Measurements from ENCODE around the gene OTUD1.
"Not testable (repeated sequence)": the region's sequence is repeated elsewhere in the genome, so short reads cannot be mapped to it uniquely, and the experiment has no call there.

OTUD1 gene

DNA sequence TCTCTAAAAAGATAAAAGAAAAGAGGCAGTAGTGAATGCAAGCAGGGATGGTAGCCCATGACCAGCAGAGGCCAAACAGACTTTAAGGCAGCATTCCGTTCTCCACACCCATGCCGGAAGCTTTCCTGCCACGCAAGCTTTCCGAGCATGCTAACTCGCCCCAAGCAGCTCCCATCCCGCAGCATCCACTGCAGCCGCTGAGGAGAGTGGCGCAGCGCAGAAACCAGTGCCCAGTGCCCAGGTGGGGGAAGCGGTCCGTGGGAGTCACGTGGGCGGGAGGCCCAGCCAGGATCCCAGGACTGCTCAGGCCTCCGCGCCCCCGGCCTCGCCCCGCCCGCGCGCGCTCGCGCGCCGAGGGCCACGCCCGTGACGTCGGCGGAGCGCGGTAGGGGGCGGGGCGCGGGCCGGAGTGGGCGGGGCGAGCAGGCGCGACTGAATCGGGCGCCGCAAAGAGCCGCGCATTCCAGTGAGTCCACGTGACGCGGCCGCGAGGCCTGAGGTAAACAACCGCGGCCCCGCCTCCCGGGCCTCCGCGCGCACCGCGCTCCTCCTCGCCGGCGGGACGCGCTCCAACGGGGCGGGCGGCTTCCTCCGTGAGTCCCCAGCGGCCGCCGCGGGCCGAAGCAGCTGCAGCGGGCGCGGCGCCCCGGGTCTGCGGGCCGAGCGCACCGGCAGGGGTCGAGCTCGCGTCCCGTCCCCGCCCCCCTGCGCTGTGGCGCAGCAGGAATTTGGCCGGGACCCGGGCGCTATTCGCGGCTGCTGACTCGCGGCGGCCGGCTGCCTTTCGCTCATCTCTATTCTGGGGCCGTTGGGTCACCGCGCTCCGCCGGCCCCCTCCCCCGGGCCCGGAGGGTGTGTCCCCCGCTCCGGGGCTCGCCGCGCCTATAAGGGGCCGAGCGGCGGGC is at the start of gene OTUD1:
OTUD1 (plus strand) TSS at position 529 of the 905 bp plus-strand sequence. CDS start 383 bp downstream, outside the sequence.
- DNase-seq, result peak; percentile 69

GRCh38 chr10:23390408-23390807 is 48.5 kb upstream of the OTUD1 start:
- not testable (repeated sequence) for DNase-seq

DNA sequence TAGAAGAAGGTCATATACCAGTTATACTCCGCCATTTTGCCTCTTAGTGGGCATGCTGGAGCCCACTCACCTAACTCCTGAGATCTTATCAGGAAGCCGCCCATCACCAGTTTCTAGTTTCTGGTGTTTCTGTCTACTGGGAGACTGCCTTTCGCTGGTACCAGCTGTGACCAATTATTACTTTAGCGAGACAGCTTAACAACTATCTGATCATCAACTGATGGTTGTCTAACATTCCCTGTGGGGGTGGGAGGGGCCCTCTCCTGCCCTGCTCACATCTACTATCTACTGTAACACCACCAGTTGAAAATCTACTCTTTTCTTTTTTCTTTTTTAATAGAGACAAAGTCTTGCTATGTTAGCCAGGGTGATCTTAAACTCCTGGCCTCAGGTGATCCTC is 48.1 kb upstream of the OTUD1 start:
- no peak for DNase-seq

DNA sequence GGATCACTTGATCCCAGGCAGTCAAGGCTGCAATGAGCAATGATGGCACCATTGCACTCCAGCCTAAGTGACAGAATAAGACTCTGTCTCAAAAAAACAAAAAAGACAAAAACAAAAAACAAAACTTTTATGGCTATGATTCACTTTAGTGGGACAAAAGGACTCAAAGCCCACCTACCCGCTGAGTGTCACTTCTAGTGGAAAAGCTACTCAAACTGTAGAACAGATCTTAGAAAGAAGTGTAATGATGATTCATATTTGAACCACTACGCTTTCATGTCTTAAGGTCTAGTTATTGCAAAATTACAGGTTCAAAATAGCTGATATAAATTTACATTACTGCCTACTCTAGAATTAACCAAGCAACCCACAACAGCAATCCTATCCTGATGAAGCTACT is 47.1 kb upstream of the OTUD1 start:
- no peak for DNase-seq

GRCh38 chr10:23395017-23395416 is 43.9 kb upstream of the OTUD1 start:
- no peak for DNase-seq

DNA sequence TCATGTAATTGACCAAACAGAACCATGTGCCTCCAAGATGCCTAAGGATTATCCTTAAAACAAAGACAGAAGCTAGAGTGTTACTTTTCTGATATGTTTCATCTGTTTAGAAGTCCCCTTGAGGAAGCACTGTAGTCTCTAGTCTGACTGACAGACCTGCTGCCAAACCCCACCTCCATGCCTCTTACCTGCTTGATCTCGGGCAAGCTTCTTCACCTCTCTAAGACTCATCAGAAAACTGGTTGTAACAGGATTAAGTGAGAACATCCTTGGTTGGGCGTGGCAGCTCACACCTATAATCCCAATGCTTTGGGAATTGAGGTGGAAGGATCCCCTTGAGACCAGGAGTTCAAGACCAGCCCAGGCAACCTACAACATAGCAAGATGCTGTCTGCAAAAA is 42.2 kb upstream of the OTUD1 start:
- DNase-seq, result no peak

- DNase-seq, result no peak
These were observed 39.2 kb upstream of the OTUD1 start for GRCh38 chr10:23399701-23400144.

GRCh38 chr10:23402856-23403255 is 36.0 kb upstream of the OTUD1 start:
- no peak for DNase-seq

DNA sequence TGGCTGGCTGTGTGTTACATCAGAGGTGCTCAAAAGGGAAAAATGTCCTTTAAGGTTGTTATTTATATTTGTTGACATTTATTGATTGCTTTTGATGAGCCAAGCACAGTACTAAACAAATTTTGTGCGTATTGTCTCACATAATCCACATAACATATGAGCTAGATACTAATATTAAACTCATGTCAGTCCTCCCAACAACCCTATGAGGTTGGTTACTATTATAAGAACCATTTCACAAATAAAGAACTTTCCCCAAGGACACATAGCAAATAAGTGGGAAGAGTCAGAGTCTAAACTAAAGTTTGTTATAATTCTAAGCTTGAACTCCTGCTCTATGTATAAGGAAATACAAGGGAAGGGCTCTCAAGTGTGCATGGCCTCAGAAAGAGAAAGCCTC is 35.6 kb upstream of the OTUD1 start:
- DNase-seq, result no peak

DNA sequence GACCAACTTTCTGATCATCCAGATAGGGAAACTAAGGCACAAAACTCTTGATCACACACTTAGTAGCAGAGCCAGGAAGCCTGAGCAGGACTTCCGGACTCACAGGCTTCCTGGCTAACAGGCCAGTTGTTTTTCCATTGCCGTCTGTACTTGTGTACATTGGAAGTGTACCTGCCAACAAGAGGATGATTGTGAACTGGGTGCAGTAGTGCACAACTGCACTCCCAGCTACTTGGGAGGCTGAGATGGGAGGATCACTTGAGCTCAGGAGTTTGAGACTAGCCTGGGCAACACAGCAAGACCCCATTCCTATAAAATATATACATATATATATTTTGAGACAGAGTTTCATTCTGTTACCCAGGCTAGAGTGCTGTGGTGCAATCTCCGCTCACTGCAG is 35.2 kb upstream of the OTUD1 start:
- DNase-seq, result no peak

DNA sequence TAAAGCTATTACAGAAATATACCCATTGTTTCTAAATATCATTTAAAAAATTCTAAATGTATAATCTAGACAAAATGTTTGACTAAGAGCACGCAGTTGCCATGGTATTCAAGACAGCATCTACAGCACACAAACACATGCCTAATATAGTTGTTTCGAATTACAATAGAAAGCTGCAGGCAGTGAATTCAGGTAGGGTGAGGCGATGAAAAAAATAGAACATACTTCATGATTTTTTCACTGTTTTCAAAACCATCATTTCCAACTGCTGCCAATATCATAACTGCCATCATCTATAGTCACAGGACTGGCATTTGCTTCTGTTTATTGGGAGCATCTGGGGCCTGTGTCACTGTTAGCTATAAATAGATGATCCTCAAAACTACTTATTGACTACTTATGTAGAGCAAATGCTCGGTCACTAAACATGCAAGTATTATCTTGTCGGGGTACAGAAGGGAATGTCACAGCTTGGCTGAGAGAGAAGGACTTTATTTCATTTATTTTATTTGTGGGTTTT is 34.4 kb upstream of the OTUD1 start:
- DNase-seq, result no peak

DNA sequence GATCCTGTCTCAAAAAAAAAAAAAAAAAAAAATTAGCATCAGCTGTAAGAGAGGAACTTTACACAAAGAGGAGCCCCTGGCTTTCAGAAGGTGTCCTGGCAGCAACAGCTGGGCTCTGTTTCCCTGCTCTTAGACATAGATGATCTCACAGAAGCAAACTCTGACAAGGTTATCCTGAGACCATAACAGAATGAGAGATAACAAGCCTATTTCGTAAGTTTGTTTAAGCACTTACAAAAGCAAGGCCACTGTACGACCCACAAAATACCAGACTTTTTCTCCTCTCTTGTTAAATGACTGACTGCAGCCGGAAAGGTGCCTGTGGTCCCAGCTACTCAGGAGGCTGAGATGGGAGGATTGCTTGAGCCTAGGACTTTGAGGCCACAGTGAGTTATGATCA is 33.3 kb upstream of the OTUD1 start:
- no peak for DNase-seq

GRCh38 chr10:23406409-23406808 is 32.5 kb upstream of the OTUD1 start:
- DNase-seq, result no peak

DNA sequence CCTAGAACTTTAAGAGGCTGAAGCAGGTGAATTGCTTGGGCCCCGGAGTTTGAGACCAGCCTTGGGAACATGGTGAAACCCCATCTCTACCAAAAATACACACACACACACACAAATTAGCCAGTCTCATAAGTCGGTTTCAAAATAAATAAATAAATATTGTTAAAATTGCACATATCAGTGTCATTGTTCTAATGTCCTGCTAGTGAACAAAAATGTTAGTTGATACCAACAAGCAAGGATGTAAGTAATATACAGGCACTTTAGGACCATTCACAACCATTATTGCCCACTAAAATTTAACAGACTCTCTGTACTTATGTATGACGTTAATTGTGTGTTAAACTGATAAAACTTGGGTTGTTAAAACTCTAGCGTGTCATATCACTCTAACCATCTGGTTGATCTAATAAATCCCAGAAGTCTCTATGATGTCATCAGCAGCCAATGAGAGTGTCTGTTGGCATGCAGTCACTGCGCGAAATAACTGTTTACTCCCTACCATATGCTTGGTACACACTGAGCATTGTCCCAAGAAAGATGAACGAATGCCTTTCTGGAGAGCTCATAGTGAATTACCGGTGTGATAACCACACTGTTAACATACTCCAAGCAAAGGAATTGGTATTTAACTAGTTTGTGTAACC is 30.4 kb upstream of the OTUD1 start:
- no peak for DNase-seq

- no peak for DNase-seq
These were observed 26.7 kb upstream of the OTUD1 start for GRCh38 chr10:23412223-23412622.

- no peak for DNase-seq
These were observed 25.2 kb upstream of the OTUD1 start for GRCh38 chr10:23413629-23414089.

- no peak for DNase-seq
These were observed 24.2 kb upstream of the OTUD1 start for GRCh38 chr10:23414658-23415057.

- no peak for DNase-seq
These were observed 21.6 kb upstream of the OTUD1 start for GRCh38 chr10:23417254-23417653.

DNA sequence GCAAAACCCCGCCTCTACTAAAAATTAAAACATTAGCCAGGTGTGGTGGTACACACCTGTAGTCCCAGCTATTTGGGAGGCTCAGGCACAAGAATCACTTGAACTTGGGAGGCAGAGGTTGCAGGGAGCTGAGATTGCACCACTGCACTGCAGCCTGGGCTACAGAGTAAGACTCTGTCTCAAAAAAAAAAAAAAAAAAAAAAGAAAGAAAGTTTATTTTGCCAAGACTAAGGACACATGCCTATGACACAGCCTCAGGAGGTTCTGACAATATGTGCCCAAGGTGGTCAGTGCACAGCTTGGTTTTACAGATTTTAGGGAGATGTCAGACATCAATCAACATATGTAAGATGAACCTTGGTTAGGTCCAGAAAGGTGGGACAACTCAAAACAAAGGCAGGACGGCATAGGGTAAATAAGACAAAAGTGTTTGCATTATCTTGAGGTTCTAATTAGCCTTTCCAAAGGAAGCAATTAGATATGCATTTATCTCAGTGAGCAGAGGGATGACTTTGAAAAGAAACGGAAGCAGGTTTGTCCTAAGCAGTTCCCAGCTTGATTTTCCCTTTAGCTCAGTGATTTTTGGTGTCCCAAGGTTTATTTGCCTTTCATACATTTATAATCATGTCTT is 20.7 kb upstream of the OTUD1 start:
- no peak for DNase-seq

GRCh38 chr10:23419201-23419600 is 19.7 kb upstream of the OTUD1 start:
- no peak for DNase-seq

DNA sequence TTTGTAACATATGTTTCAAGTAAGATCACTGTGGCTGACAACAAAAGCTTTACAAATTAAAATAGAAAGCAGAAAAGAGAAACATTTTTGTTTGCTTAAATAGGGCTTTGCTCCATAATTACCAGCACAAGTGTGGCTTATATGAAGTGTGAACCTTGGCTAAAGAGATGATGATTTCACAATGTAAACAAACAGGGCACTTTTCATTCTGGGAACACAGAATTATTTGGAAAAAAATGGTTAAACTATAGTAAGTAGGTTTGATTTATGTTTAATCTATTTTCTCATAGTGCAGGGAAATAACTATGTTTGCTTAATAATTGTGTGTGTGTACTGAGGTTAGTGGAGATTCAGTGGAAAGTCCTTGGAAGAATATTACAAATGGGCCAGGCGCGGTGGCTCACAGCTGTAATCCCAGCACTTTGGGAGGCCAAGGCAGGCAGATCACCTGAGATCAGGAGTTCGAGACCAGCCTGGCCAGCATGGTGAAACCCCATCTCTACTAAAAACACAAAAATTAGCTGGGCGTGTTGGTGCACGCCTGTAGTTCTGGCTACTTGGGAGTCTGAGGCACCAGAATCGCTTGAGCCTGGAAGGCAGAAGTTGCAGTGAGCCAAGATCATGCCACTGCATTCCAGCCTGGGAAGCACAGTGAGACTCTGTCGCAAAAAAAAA is 19.1 kb upstream of the OTUD1 start:
- DNase-seq, result no peak

DNA sequence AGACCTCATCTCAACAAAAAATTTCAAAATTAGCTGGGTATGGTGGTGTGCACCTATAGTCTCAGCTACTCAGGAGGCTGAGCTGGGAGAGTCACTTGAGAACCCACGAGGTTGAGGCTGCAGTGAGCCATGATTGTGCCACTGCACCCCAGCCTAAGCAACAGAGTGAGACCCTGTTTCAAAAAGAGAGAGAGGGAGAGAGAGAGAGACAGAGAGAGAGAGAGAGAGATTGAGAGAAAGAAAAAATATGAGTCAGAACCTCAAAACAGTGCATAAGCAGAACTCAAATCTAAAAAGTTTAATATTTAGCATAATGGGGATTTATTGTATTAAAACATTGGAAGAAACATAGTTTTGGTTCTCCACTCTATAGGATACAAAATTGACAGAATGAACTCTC is 17.5 kb upstream of the OTUD1 start:
- DNase-seq, result no peak

DNA sequence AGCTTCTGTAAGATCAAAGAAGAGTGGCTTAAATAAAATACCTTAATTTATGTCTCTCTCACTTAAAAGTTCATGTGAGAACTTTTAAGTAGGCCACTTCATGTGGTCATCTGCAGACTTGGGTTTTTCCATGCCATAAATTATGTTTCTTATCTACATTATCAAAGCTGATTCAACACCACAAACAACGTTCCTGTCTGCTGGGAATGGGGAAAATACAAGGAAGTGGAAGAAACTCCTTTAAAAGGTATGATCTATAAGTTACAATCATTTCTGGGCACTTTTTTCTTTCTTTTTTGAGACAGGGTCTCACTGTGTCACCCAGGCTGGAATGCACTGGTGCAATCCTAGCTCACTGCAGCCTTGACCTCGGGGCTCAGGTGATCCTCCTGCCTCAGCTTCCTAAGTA is 16.9 kb upstream of the OTUD1 start:
- DNase-seq, result no peak
